Measurements from ENCODE around the gene NINJ1.
"Not testable (repeated sequence)": the region's sequence is repeated elsewhere in the genome, so short reads cannot be mapped to it uniquely, and the experiment has no call there.

NINJ1 gene

DNA sequence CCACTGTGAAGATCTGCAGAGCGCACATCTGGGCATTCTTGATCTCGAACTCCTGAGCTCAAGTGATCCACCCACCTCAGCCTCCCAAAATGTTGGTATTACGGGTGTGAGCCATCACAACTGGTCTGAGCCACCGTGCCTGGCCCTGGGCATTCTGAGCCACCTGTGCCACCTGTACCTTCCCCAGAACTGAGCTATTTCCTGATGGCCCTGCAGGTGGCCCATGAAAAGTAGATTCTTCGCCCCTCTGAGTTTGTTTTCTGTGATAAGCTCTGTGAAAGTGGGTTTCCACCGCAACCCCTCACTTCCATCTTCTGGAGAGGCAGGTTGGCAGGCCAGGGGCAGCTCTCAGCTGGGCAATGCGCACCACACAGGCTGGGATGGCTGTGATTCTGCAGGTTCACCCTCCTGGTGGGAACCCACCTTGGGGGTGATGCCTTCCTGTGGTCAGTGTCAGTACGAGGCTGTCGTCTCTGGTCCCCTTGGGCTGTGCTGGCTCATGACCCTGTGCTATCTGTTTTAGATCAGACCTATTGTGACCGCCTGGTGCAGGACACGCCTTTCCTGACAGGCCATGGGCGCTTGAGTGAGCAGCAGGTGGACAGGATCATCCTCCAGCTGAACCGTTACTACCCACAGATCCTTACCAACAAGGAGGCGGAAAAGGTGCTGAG is 26.8 kb downstream of the NINJ1 start:
- no peak for DNase-seq (ENCODE audit: low read depth in 2 of 3, low spot score in 2 of 3)

DNA sequence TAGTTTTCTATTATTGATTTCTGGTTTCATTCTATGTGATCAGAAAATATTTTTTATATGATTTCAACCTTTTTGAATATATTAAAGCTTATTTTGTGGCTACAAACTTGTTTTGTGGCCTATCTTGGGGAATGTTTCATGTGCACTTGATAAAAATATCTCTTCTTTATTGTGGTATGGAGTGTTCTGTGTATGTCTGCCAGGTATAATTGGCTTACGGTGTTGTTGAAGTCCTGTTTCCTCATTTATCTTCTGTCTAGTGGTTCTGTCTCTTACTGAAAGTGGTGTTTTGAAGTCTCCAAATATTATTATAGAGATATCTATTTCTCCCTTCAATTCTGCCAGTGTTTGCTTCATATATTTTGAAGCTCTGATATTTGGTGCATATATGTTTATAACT is 28.4 kb downstream of the NINJ1 start:
- DNase-seq (ENCODE audit: low read depth in 2 of 3, low spot score in 2 of 3): no peak

DNA sequence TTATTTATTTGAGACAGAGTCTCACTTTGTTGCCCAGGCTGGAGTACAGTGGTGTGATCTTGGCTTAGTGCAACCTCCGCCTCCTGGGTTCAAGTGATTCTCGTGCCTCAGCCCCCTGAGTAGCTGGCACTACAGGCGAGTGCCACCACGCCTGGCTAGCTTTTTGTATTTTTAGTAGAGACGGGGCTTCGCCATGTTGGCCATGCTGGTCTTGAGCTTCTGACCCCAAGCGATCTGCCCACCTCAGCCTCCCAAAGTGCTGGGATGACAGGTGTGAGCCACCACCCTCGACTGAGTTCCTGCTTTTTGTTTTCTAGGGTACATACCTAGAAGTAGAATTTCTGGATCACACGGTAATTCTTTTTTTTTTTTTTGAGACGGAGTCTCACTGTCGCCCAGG is 33.0 kb downstream of the NINJ1 start:
- not testable (repeated sequence) for DNase-seq (ENCODE audit: low read depth in 2 of 3, low spot score in 2 of 3)

DNA sequence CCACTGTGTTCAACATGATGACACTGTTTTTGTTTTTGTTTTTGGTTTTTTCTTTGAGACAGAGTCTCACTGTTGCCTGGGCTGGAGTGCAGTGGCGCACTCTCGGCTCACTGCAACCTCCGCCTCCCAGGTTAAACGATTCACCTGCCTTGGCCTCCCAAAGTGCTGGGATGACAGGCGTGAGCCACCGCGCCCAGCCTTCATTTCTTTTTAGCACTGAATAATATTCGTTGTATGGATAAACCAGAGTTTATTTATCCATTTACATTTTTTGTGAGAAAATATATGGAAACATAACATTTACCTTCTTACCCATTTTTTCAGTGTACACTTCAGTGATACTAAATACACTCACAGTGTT is 33.8 kb downstream of the NINJ1 start:
- no peak for DNase-seq (ENCODE audit: low read depth in 2 of 3, low spot score in 2 of 3)

GRCh38 chr9:93099551-93100275 is 34.3 kb downstream of the NINJ1 start:
- DNase-seq (ENCODE audit: low read depth in 2 of 3, low spot score in 2 of 3): no peak

GRCh38 chr9:93098236-93098946 is 35.7 kb downstream of the NINJ1 start:
- peak in 1 of 3 experiments; percentile 67 for DNase-seq (ENCODE audit: low read depth in 2 of 3, low spot score in 2 of 3)

DNA sequence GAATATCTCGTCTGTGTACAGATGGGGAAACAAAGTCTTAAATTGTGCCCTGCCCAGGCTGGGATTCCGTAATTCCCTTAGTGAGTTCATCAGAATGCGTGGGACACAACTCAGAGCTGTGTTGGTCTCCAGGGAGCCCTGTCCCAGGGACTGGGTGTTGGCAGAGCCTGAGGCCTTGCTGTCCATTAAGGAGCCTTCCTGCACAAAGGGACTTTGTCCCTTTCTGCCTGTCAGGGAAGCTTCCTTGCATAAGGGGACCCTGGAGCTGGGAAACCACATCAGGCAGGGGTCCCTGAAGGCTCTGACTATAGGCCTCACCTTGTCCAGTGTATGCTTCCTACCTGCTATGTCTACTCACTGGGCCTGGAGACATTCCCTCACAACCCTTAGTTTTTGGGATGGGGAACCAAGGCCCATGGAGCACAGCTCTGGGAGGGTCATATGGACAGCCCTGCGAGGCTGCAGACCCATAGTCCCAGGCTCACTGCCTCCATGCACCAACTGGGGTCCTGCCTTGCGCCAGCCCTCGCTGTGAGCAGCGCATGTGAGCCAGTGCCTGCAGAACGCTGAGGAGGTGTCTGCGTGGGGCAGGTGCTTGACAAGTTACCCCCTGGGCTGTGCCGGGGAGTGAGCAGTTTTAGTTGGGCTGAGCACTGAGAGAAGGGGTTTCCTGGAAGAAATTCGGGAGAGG is 36.4 kb downstream of the NINJ1 start:
- DNase-seq (ENCODE audit: low read depth in 2 of 3, low spot score in 2 of 3): no peak

GRCh38 chr9:93096811-93097382 is 37.2 kb downstream of the NINJ1 start:
- DNase-seq (ENCODE audit: low read depth in 2 of 3, low spot score in 2 of 3): no peak

GRCh38 chr9:93096131-93096802 is 37.8 kb downstream of the NINJ1 start, which contains the start of gene CARD19:
Gene CARD19 (plus strand): TSS chr9:93096217. CDS start chr9:93096346, 129 bp downstream.
- no peak for DNase-seq (ENCODE audit: low read depth in 2 of 3, low spot score in 2 of 3)

DNA sequence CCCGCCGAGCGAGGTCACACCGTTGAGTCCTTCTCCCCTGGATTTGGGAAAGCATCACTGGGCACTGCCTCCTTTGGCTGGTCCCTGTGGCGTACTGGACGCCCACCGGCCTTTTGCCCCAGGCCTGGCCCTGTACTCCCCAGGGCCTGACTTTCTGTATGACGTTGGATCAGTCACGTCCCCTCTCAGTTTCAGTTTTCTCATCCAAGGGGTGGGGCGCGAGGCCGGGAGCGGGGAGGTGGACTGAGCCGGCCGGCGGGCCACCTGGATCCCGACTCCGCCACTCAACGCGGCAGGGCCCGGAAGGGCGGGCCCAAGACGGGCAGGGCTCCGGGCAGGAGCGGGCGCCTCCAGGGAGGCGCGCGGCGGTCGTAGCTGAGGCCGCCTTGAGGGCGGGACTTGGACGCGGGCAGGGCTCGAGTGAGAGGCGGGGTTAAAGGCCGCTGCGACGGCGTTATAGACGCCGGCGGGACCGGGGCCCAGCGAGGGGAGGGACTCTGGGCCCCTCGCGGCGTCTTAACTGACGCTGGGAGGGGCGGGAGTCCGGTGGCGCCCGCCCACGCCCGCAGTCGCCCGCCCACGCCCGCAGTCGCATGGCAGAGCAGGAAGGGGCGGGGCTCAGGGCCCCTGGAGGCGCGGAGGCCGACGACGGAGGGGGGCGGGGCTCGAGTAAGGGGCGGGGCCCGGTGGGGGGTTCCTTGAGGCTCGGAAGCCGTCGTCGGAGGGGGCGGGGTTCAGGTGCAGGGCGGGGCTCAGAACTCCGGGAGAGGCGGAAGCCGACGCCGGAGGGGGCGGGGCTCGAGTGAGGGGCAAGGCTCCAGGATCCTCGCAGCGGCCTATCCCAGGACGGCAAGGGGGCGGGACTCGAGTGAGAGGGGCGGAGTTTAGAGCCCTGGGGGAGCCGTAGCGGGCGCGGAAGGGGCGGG is 38.6 kb downstream of the NINJ1 start:
- peak; percentile 100 for DNase-seq (ENCODE audit: low read depth in 2 of 3, low spot score in 2 of 3)

GRCh38 chr9:93094658-93095204 is 39.3 kb downstream of the NINJ1 start:
- no peak for DNase-seq (ENCODE audit: low read depth in 2 of 3, low spot score in 2 of 3)

DNA sequence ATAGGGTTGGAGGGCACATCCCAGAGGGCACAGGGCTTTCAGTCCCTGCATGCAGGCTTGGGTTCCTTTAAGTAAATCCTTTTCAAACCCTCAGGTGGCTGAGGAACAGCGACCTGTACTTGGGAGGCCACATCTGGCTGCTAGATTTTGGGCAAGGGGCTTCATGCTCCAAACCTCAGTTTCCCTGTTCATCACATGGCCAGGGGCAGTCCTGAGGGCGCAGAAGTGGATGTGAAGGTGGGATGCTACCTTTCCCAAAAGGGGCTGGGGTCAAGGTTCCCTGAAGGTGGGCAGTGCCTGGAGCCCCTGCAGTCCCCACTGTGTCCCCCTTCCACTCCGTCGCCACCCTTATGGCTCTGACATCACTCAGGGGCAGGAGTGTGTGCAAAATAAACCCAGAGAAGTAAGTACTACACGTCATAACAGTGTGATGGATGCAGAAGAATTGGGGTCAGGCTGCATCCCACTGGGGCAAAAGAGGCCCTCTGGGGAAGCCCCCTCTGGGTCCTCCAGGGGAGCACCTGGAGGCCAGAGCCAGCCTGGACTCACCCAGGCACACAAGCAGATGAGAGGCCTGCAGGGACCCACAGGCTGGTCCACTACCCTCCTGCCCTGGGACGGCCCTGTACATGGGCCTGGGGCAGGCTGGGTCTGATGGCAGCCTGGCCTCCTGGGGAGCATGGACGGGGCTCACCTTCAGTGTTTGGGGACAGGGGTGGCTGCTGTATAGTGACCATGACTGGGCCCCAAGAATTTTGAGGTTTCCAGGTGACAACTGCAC is 40.0 kb downstream of the NINJ1 start:
- DNase-seq (ENCODE audit: low read depth in 2 of 3, low spot score in 2 of 3): no peak

GRCh38 chr9:93093127-93093876 is 40.7 kb downstream of the NINJ1 start:
- no peak for DNase-seq (ENCODE audit: low read depth in 2 of 3, low spot score in 2 of 3)

DNA sequence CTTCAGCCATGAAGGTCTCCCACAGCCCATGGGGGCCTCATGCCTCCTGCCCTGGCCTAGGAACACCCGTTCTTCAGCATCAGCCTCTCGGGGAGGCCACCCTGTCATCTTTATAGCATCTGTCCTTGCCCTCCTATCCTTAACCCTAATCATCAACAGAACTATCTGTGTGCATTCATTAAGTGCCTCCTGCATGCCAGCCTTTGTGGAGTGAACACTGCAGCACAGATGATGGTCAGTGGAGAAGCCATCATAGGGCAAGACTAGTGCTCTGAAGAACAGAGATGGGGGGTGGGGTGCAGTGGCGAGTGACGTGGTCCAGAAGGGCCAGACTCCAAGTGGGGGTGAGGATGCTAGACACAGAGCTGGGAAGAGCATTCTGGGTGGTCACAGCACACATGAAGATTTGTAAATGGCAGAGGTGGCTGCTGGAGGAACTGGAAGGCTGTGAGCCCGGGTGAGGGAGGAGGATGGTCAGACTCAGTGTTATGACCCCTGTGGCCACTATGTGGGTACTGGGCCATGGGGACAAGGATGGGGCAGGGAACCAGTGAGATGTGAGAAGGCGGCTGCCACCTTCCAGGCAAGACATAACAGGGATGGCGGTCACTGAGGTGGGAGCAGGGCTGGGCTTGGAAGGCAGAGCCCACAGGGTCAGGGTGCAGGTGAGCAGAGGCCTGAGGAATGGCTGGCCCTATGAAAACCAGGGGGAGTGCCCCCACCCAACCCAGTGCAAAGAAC is 41.6 kb downstream of the NINJ1 start:
- DNase-seq (ENCODE audit: low read depth in 2 of 3, low spot score in 2 of 3): no peak

DNA sequence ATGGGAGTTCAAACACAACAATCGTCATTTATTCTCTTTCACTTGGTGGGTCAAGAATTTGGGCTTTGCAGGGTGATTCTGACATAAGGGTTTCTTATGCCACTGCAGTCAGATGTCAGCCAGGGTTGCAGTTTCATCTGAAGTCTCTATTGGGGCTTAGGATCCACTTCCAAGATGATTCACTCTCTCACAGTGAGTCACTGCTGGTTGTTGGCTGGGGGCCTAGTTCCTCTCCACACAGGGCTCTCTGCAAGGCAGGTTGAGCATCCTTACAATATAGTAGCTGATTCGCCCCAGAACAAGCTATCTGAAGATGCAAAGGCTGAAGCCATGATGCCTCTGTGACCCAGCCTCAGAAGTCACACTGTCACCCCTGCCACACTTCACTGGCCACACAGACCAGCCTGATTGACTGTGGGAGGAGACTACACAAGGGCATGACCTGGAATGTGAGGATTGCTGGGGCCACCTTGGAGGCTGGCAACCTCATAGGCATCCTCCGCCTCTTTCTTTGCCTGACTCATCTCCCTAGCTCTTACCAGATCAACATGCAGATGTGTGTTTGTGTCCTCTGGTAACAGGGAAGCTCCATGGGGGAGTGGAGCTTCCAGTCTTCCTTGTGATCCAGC is 42.5 kb downstream of the NINJ1 start:
- DNase-seq (ENCODE audit: low read depth in 2 of 3, low spot score in 2 of 3): no peak

DNA sequence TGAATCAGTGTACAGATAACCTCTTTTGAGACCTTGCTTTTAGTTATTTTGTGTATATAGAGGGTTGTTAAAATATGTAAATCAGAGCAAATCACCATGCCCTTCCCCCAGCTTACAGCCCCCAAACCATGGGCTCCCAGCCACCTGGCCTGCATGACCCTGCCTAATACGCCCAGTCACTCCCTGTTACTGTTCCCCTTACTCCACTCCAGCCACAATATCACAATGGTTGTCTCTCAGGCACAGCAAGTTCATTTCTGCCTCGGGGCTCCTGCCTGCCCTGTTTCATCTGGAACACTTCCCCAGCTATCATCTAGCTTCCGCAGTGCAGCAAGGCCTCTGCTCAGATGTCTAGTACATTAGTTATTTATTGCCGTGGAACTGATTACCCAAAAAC is 43.0 kb downstream of the NINJ1 start:
- no peak for DNase-seq (ENCODE audit: low read depth in 2 of 3, low spot score in 2 of 3)

All from activated CD8-positive, alpha-beta memory T cell treated with anti-CD3 and anti-CD28 coated beads for 48 hours (primary cell).